Sigmoid colon (tissue), 4 donors: ENCODE data around the gene NCAPG2.
"Not testable (repeated sequence)": the region's sequence is repeated elsewhere in the genome, so short reads cannot be mapped to it uniquely, and the experiment has no call there.

Experiments used
- EP300 ChIP-seq, 4 donors: sonication (generic); formaldehyde crosslinking; IDR thresholded peaks; one replicate each; pipeline ENCODE4 v1.6.1; 2017; ENCODE audit warnings: antibody characterized with exemption in 4 of 4
- POLR2A ChIP-seq, 2 donors: fragments of 450-650 bp; IDR thresholded peaks; one replicate each; pipeline ENCODE4 v1.6.1; 2016; ENCODE audit warnings: antibody characterized with exemption in 2 of 2, mild to moderate bottlenecking in 2 of 2, moderate library complexity in 2 of 2
- TF ChIP-seq, protein P1 (sequence below), 4 experiments: fragments of 450-650 bp in 3 of 4; fragments of 200-600 bp in 1 of 4; IDR thresholded peaks; one replicate each; pipeline ENCODE4 v1.5.1; 2016 to 2019; ENCODE audit warnings: antibody characterized with exemption in 4 of 4, mild to moderate bottlenecking in 3 of 4, moderate library complexity in 2 of 4

DNA sequence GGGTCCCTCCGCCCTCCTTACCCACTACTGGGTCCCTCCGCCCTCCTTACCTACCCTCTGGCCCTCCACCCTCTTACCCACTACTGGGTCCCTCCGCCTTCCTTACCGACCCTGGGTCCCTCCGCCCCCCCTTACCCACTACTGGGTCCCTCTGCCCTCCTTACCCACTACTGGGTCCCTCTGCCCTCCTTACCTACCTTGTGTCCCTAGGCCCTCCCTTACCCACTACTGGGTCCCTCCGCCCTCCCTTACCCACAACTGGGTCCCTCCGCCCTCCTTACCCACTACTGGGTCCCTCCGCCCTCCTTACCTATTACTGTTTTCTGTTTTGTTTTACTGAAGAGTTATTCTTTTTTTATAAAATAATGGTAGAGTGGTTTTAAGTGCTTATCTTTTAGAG is 36.5 kb downstream of the NCAPG2 start:
- TF ChIP-seq, protein P1, sequence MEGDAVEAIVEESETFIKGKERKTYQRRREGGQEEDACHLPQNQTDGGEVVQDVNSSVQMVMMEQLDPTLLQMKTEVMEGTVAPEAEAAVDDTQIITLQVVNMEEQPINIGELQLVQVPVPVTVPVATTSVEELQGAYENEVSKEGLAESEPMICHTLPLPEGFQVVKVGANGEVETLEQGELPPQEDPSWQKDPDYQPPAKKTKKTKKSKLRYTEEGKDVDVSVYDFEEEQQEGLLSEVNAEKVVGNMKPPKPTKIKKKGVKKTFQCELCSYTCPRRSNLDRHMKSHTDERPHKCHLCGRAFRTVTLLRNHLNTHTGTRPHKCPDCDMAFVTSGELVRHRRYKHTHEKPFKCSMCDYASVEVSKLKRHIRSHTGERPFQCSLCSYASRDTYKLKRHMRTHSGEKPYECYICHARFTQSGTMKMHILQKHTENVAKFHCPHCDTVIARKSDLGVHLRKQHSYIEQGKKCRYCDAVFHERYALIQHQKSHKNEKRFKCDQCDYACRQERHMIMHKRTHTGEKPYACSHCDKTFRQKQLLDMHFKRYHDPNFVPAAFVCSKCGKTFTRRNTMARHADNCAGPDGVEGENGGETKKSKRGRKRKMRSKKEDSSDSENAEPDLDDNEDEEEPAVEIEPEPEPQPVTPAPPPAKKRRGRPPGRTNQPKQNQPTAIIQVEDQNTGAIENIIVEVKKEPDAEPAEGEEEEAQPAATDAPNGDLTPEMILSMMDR (IDR thresholded peaks at IDR 0.05), result not testable (repeated sequence)
- not testable (repeated sequence) for TF ChIP-seq POLR2A, EP300 (IDR thresholded peaks at IDR 0.05)
